Kidney (tissue), 14 donors: ENCODE measurements around the gene ROR1. TPM values are rescaled to one million over a fixed set of nuclear protein-coding genes. Genes with fewer than 3 reads are reported as not detected.

Experiments used
- DNase-seq, 5 donors: peaks; one replicate each; pipeline ENCODE4 v3.0.0-alpha.2; 2013 to 2020
- FAIRE-seq: peaks from 2 replicates; lab custom pipeline; 2012; peaks lifted over from hg19 to GRCh38; lab: Jason Lieb, UNC
- H3K27ac ChIP-seq, 2 donors: one replicate each; pipeline ENCODE4 v1.7.0; 2013; ENCODE audit warnings: low read depth in 2 of 2, low read length in 2 of 2, inconsistent platforms in 1 of 2
- H3K27me3 ChIP-seq: one replicate; pipeline ENCODE4 v1.7.1; 2013; ENCODE audit warnings: low read length, inconsistent platforms; ENCODE audit not compliant: control insufficient read depth, insufficient read depth
- H3K36me3 ChIP-seq, 3 donors: one replicate each; pipeline versions ENCODE4 v1.7.0 to v1.7.1; 2013; ENCODE audit warnings: low read length in 3 of 3, control low read depth in 1 of 3, inconsistent platforms in 1 of 3; ENCODE audit not compliant: insufficient read depth in 3 of 3, control insufficient read depth in 2 of 3
- H3K4me1 ChIP-seq, 3 donors: one replicate each; pipeline versions ENCODE4 v1.7.0 to v1.7.1; 2013; ENCODE audit warnings: low read length in 3 of 3, inconsistent platforms in 1 of 3, low read depth in 1 of 3; ENCODE audit not compliant: control insufficient read depth in 2 of 3, insufficient read depth in 2 of 3
- H3K4me3 ChIP-seq, 3 donors: one replicate each; pipeline versions ENCODE4 v1.7.0 to v1.8.1; 2013; ENCODE audit warnings: low read length in 3 of 3, control low read depth in 1 of 3, inconsistent platforms in 1 of 3
- H3K9ac ChIP-seq, 3 donors: one replicate each; pipeline versions ENCODE4 v1.7.0 to v1.7.1; 2013; ENCODE audit warnings: low read length in 3 of 3, control low read depth in 1 of 3, inconsistent platforms in 1 of 3
- H3K9me3 ChIP-seq, 3 donors: one replicate each; pipeline versions ENCODE4 v1.7.0 to v1.7.1; 2013; ENCODE audit warnings: low read length in 3 of 3, control low read depth in 1 of 3, inconsistent platforms in 1 of 3; ENCODE audit not compliant: control insufficient read depth in 2 of 3, insufficient read depth in 1 of 3
- intact Hi-C: fragments of 100-400 bp; cut with DNase I; formaldehyde crosslinking; loops from one replicate; pipeline ENCODE4 v1.11.1; 2022
- polyA plus RNA-seq: library from polyadenylated mRNA; stranded (reverse); fragments of 350-450 nt; fragmentation: Illumina TruSeq; extraction: RNeasy Lipid Tissue Mini Kit (QIAGEN cat#74804); gene quantifications from one replicate; pipeline ENCODE4 v1.2.3, GENCODE V29; 2014; ENCODE audit warnings: low read depth, low replicate concordance; ENCODE audit not compliant: insufficient read depth
- total RNA-seq: library from RNA; stranded (reverse); fragmentation: NEBNext Ultra II Directional; extraction: Animal tissue kit (Norgen Biotek cat#: 25700); gene quantifications from one replicate; pipeline ENCODE4 v1.2.1, GENCODE V29; 2021
- TF ChIP-seq, protein P1 (sequence below): IDR thresholded peaks from 3 replicates; pipeline ENCODE4 v1.5.1; 2012; ENCODE audit warnings: mild to moderate bottlenecking, moderate library complexity, borderline replicate concordance; ENCODE audit not compliant: insufficient read depth; ENCODE audit errors: extremely low read depth
- donor health status: control.
- donor health status: control.
- donor health status: control.
- donor health status: control.
- donor health status: control.
- donor health status: DM: yes; HTN: yes; CAD: no.
- donor health status: Normal renal cell carcinoma (clear cell type).

Gene ROR1
- total and polyA plus RNA-seq, 2 donors from 2014 or later: 0.77 to 8.0 TPM

DNA sequence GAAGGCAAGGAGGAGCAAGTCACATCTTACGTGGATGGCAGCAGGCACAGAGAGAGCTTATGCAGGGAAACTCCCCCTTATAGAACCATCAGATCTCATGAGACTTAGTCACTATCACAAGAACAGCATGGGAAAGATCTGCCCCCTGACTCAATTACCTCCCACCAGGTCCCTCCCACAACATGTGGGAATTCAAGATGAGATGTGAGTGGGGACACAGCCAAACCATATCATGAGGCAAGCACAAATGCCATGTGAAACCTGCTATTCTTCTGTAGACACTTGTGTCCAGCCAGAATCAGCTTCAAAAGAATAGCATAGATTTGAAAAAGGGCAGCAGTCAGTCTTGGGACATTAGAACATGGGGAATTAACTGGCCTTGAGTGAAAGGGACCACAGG, 397.4 kb downstream of the ROR1 start:
- Histone ChIP-seq H3K4me3 (no peak overlapping the region), H3K36me3 (no peaks in the 10 kb centered on the region), H3K4me1 (peaks cover 2 to 11% (median 10%) of the 10 kb centered on the region in 3 donors), H3K9ac (no peak overlapping the region), H3K9me3 (no peaks in the 10 kb centered on the region), H3K27me3 (no peaks in the 10 kb centered on the region), H3K27ac (no peak overlapping the region)
- TF ChIP-seq, protein P1, sequence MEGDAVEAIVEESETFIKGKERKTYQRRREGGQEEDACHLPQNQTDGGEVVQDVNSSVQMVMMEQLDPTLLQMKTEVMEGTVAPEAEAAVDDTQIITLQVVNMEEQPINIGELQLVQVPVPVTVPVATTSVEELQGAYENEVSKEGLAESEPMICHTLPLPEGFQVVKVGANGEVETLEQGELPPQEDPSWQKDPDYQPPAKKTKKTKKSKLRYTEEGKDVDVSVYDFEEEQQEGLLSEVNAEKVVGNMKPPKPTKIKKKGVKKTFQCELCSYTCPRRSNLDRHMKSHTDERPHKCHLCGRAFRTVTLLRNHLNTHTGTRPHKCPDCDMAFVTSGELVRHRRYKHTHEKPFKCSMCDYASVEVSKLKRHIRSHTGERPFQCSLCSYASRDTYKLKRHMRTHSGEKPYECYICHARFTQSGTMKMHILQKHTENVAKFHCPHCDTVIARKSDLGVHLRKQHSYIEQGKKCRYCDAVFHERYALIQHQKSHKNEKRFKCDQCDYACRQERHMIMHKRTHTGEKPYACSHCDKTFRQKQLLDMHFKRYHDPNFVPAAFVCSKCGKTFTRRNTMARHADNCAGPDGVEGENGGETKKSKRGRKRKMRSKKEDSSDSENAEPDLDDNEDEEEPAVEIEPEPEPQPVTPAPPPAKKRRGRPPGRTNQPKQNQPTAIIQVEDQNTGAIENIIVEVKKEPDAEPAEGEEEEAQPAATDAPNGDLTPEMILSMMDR: no peak
- FAIRE-seq (no peak), DNase-seq (no peak)
- intact Hi-C loops: no loop called here

DNA sequence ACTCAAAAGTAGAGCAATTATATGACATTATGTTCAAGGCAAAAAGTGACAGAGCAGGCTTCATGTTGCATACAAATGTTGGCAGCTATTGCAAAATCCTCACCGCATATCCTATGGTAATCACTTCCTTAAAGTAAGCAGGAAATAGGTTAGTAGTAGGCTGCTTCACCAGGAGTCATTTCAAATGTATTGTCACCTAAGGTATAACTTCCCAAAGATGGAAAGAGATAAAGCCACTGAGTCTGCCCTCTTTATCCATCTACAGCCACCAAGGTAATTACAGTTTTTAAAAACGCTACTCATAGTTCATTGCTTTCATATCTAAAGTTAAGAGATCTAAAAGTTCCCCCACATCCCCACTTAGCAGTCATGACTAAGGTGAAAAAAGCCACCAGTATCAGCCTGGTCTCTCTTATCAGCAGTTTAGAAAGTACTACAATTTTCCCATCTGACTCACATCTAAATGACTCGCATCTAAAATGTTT, 398.0 kb downstream of the ROR1 start:
- intact Hi-C loops: no loop called here
- DNase-seq (peak in 1 of 5 donors; percentile 14), FAIRE-seq (no peak)
- no peaks in the 10 kb centered on the region for H3K27me3 ChIP-seq
- H3K9me3 ChIP-seq: no peaks in the 10 kb centered on the region
- no peak overlapping the region for H3K4me3 ChIP-seq
- TF ChIP-seq, protein P1: no peak
- no peak overlapping the region for H3K9ac ChIP-seq
- H3K27ac ChIP-seq: no peak overlapping the region
- peaks cover 2 to 11% (median 10%) of the 10 kb centered on the region in 3 donors for H3K4me1 ChIP-seq
- no peaks in the 10 kb centered on the region for H3K36me3 ChIP-seq

DNA sequence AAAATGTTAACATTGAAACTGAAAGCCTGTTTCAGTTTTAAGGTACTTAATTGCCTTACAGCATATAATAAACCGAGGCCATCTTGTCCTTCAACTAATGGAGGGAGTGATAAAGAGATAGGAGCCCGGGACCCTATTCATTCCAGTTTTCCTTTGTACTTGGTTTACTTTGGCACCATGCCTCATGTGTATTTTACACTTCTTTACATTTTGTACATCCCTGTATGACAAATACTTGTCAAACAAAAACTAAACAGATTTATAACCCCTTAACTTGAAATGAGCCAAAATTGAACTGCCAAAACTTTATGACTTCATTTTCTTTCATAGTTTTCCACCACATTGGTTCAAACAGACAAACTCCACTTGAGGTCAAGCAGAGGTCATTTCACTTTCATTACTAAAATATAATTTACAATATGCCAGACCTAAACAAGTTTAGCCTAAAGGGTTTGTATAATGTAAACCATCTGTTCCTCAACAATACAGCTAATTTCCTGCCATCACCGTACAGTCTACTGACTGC, 398.7 kb downstream of the ROR1 start:
- H3K9me3 ChIP-seq: no peaks in the 10 kb centered on the region
- H3K9ac ChIP-seq: no peak overlapping the region
- H3K36me3 ChIP-seq: no peaks in the 10 kb centered on the region
- H3K27me3 ChIP-seq: no peaks in the 10 kb centered on the region
- DNase-seq (peak in 2 of 5 donors; percentile 71 to 79), FAIRE-seq (no peak)
- intact Hi-C loops: no loop called here
- TF ChIP-seq, protein P1: no peak
- H3K27ac ChIP-seq: no peak overlapping the region
- H3K4me3 ChIP-seq: no peak overlapping the region
- H3K4me1 ChIP-seq: peaks cover 2 to 11% (median 10%) of the 10 kb centered on the region in 3 donors
